Heart right ventricle (tissue), 16 donors: ENCODE measurements around the gene PTPRN2. TPM values are rescaled to one million over a fixed set of nuclear protein-coding genes. Genes with fewer than 3 reads are reported as not detected.

Experiments
- ATAC-seq, 8 donors: fragments of 200-7000 bp; cut with Tn5 transposase; one replicate each; pipeline ENCODE4 v1.9.1; 2020; ENCODE audit warnings: mild to moderate bottlenecking in 8 of 8, moderate library complexity in 8 of 8, moderate number of reproducible peaks in 1 of 8
- DNase-seq, 2 donors: peaks; one replicate each; pipeline ENCODE4 v3.0.0-alpha.2; 2020
- H3K27ac ChIP-seq, 10 donors: fragments of 200-600 bp; sonication (generic) in 2 of 10; one replicate each; pipeline versions ENCODE4 v1.5.0 to v1.8.0; 2020 to 2022; ENCODE audit warnings: mild to moderate bottlenecking in 3 of 10
- H3K27me3 ChIP-seq, 7 donors: fragments of 200-600 bp; one replicate each; pipeline ENCODE4 v1.8.0; 2021 to 2022; ENCODE audit warnings: mild to moderate bottlenecking in 2 of 7
- H3K36me3 ChIP-seq, 9 donors: fragments of 200-600 bp; sonication (generic) in 1 of 9; one replicate each; pipeline versions ENCODE4 v1.5.0 to v1.8.0; 2020 to 2022; ENCODE audit warnings: mild to moderate bottlenecking in 2 of 9
- H3K4me1 ChIP-seq, 9 donors: fragments of 200-600 bp; sonication (generic) in 1 of 9; one replicate each; pipeline versions ENCODE4 v1.5.0 to v1.8.0; 2020 to 2022; ENCODE audit warnings: mild to moderate bottlenecking in 4 of 9
- H3K4me3 ChIP-seq, 10 donors: fragments of 200-600 bp; sonication (generic) in 2 of 10; one replicate each; pipeline versions ENCODE4 v1.5.0 to v1.8.0; 2020 to 2022; ENCODE audit warnings: mild to moderate bottlenecking in 7 of 10, moderate library complexity in 2 of 10
- H3K9me3 ChIP-seq, 11 donors: fragments of 200-600 bp in 10 of 11; sonication (generic) in 2 of 11; one replicate each; pipeline versions ENCODE4 v1.5.0 to v1.8.0; 2013 to 2022; ENCODE audit warnings: mild to moderate bottlenecking in 2 of 11, control low read depth in 1 of 11, moderate library complexity in 1 of 11
- WGBS, 2 donors: extraction: QIAGEN DNeasy Blood & Tissue Kit; methylation state at CpG; one replicate each; pipeline ENCODE4 v1.1.7; 2013; ENCODE audit warnings: inconsistent platforms in 1 of 2; 5-methylcytosine and 5-hydroxymethylcytosine counted together
- intact Hi-C, 10 donors: fragments of 100-400 bp; cut with DNase I; formaldehyde crosslinking; loops; one replicate each; pipeline versions ENCODE4 v1.11.1 to v1.14.2; 2022
- polyA plus RNA-seq, 2 donors: library from polyadenylated mRNA; stranded (reverse); fragments of 200-250 nt; gene quantifications; one replicate each; pipeline ENCODE4 v1.2.3, GENCODE V29; 2013
- total RNA-seq, 10 donors: library from RNA; stranded (reverse); fragmentation: NEBNext Ultra II Directional in 3 of 10; extraction: Animal tissue kit (Norgen Biotek cat#: 25700) in 3 of 10; gene quantifications; one replicate each; pipeline versions ENCODE4 v1.2.1 to v1.2.4, GENCODE V29; 2021 to 2023
- TF ChIP-seq, protein P1 (sequence below), 9 donors: fragments of 200-600 bp; sonication (generic) in 2 of 9; IDR thresholded peaks; one replicate each; pipeline versions ENCODE4 v1.5.0 to v1.8.0; 2021 to 2022; ENCODE audit warnings: antibody characterized with exemption in 9 of 9, mild to moderate bottlenecking in 5 of 9, moderate library complexity in 1 of 9
- donor health status: Arrhythmogenic right ventricular cardiomyopathy.
- donor health status: ischemic (EF 13 %, LVEDD 7.1; RV severe dilation, severe dysfunction).
- donor health status: healthy with polysubstance abuse.
- donor health status: DM: no; HTN: yes; CAD: no.
- donor health status: DM: no; HTN: no; CAD: no.
- donor health status: ischemic (EF 25% LVEDD 6.9; RV normal size, moderate dysfunction).
- donor health status: ischemic (EF 25% LVEDD 5.7; RV mildly dilated, moderate dysfunction).
- donor health status: healthy.
- donor health status: DM: yes; HTN: yes; CAD: no.
- donor health status: Ischemic cardiomyopathy.
- donor health status: ischemic (EF 35%, LVEDD 5.7; RV mildly dilated, moderate dysfunction).
- donor health status: nonischemic (EF 11% LVEDD 7.7; RV severe dilation, severe dysfunction).
- donor health status: DM: yes; HTN: yes; CAD: no.
- donor health status: PGD.
- donor health status: ischemic (EF 29% LVEDD 5.4; RV normal size, mild dysfunction).
- donor health status: nonischemic (EF 23%, LVEDD 6.1; RV moderate dilation, normal function).

The PTPRN2 gene
- total and polyA plus RNA-seq, 12 donors, result 0.82 to 1.8 (median 1.3) TPM

DNA sequence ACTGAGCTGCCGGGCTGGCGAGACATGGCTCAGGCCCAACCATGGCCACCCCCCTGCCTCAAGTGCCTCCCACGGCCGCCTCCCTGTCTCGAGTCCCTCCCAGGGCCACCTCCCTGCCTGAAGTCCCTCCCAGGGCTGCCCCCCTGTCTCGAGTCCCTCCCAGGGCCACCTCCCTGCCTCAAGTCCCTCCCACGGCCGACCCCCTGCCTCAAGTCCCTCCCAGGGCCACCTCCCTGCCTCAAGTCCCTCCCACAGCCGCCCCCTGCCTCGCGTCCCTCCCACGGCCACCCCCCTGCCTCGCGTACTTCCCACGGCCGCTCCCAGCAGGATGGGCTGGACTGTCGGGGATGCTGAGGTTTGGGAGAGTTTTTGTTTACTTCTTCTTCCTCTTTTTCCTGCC, 462.5 kb downstream of the PTPRN2 start:
- TF ChIP-seq, protein P1, sequence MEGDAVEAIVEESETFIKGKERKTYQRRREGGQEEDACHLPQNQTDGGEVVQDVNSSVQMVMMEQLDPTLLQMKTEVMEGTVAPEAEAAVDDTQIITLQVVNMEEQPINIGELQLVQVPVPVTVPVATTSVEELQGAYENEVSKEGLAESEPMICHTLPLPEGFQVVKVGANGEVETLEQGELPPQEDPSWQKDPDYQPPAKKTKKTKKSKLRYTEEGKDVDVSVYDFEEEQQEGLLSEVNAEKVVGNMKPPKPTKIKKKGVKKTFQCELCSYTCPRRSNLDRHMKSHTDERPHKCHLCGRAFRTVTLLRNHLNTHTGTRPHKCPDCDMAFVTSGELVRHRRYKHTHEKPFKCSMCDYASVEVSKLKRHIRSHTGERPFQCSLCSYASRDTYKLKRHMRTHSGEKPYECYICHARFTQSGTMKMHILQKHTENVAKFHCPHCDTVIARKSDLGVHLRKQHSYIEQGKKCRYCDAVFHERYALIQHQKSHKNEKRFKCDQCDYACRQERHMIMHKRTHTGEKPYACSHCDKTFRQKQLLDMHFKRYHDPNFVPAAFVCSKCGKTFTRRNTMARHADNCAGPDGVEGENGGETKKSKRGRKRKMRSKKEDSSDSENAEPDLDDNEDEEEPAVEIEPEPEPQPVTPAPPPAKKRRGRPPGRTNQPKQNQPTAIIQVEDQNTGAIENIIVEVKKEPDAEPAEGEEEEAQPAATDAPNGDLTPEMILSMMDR (IDR thresholded peaks at IDR 0.05), result no peak
- Histone ChIP-seq H3K27me3 (no peaks in the 10 kb centered on the region), H3K27ac (no peak overlapping the region), H3K4me3 (no peak overlapping the region), H3K4me1 (no peaks in the 10 kb centered on the region), H3K36me3 (no peaks in the 10 kb centered on the region), H3K9me3 (peaks cover 0 to 74% (median 0%) of the 10 kb centered on the region in 11 donors)
- intact Hi-C loops, result no loop called here
- 83 to 92% methylated on average over 17 of the region's 17 CpGs for WGBS, 2 donors
- ATAC-seq, result no peak
- no peak for DNase-seq

DNA sequence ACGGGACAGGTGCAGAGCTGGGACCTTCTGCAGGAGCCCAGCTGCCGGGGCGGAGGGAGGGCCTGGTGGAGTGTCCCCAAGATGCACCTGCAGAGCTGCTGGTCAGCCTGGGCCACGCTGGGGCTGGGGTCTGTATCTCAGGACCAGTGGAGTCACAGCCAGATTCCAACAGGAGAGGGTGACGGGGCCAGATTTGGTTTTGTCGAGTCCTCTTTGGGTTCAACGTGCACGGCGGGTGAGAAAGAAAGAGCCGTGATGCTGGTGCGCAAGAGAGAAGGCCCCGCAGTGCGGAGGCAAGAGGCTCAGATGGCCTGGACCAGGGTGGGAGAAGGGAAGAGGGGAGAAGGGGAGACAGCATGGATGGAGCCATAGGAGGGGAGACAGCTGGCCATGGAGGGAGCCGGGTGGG, 462.9 kb downstream of the PTPRN2 start:
- intact Hi-C loops, result no loop called here
- TF ChIP-seq, protein P1 (IDR thresholded peaks at IDR 0.05), result no peak
- H3K36me3 ChIP-seq, result no peaks in the 10 kb centered on the region
- no peak overlapping the region for H3K27ac ChIP-seq
- no peak overlapping the region for H3K4me3 ChIP-seq
- no peaks in the 10 kb centered on the region for H3K27me3 ChIP-seq
- WGBS, 2 donors, result 87 to 89% methylated on average over 14 of the region's 14 CpGs
- DNase-seq (no peak), ATAC-seq (no peak)
- H3K4me1 ChIP-seq, result no peaks in the 10 kb centered on the region
- peaks cover 0 to 74% (median 0%) of the 10 kb centered on the region in 11 donors for H3K9me3 ChIP-seq

DNA sequence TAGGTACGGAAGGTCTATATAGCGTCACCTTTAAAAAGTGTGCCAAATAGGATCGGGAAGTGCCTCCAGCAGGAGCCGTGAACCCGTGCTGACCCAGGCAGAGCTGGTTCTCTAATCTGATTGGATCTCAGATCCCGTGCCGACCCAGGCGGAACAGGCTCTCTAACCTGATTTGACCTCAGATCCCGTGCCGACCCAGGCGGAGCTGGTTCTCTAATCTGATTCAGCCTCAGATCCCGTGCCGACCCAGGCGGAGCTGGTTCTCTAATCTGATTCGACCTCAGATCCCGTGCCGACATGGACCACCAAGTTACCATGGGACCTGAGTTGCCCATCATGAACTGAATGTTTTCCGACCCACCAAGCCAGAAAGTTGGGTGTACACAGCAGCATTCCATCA, 463.9 kb downstream of the PTPRN2 start:
- H3K9me3 ChIP-seq, result peaks cover 0 to 78% (median 4%) of the 10 kb centered on the region in 11 donors
- WGBS, 2 donors, result 94% methylated on average over 18 of the region's 18 CpGs
- intact Hi-C loops, result no loop called here

DNA sequence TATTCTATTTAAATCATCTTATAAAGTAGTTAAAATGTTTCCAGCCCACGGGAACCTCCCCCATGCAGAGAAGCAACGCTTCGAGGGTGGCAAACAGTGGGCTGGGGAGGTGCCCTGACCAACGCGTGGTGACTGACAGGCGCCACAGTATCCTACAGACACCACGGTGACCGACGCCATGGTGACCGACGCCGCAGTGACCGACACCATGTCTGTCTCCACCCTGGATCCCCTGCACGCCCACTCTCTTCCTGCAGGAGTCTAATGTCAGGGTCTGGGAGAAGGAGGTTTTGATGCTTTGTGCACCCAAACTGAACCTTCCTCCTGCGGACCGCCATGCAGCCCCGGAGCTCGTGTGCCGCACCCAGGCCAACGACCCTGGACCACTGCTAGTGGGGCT, 464.4 kb downstream of the PTPRN2 start:
- H3K27ac ChIP-seq, result no peak overlapping the region
- peaks cover 0 to 80% (median 10%) of the 10 kb centered on the region in 11 donors for H3K9me3 ChIP-seq
- DNase-seq, result no peak
- H3K4me1 ChIP-seq, result no peaks in the 10 kb centered on the region
- intact Hi-C loops, result no loop called here
- H3K4me3 ChIP-seq, result no peak overlapping the region
- H3K36me3 ChIP-seq, result no peaks in the 10 kb centered on the region
- 91 to 92% methylated on average over 20 of the region's 20 CpGs for WGBS, 2 donors
- no peak for ATAC-seq
- TF ChIP-seq, protein P1 (IDR thresholded peaks at IDR 0.05), result no peak
- no peaks in the 10 kb centered on the region for H3K27me3 ChIP-seq

More for the DNA sequence above, 463.9 kb downstream of the PTPRN2 start:
- H3K36me3 ChIP-seq, result no peaks in the 10 kb centered on the region
- H3K27ac ChIP-seq, result no peak overlapping the region
- no peak overlapping the region for H3K4me3 ChIP-seq
- no peak for ATAC-seq
- no peaks in the 10 kb centered on the region for H3K4me1 ChIP-seq
- no peak for DNase-seq
- TF ChIP-seq, protein P1 (IDR thresholded peaks at IDR 0.05), result no peak
- H3K27me3 ChIP-seq, result no peaks in the 10 kb centered on the region
